ENCODE data around the gene BUD23.

BUD23 gene

DNA sequence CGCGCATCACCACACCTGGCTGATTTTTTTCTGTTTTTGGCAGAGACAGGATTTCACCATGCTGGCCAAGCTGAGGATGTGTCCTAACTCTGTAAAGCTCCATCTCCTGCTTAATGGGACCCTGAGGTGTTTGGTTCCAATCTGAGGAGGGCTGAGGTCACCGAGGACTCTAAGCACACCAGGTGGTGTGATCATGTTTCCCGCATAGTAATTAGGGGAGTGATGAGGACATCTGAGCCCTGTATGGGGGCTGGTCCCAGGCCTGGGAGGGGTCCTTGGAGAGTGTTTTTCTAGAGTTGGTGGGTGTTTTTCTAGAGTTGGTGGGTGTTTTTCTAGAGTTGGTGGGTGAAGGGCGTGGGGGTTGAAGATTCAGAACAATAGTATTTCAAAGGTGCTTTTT is 58.2 kb downstream of the BUD23 start:
- TF ChIP-seq, protein P1, sequence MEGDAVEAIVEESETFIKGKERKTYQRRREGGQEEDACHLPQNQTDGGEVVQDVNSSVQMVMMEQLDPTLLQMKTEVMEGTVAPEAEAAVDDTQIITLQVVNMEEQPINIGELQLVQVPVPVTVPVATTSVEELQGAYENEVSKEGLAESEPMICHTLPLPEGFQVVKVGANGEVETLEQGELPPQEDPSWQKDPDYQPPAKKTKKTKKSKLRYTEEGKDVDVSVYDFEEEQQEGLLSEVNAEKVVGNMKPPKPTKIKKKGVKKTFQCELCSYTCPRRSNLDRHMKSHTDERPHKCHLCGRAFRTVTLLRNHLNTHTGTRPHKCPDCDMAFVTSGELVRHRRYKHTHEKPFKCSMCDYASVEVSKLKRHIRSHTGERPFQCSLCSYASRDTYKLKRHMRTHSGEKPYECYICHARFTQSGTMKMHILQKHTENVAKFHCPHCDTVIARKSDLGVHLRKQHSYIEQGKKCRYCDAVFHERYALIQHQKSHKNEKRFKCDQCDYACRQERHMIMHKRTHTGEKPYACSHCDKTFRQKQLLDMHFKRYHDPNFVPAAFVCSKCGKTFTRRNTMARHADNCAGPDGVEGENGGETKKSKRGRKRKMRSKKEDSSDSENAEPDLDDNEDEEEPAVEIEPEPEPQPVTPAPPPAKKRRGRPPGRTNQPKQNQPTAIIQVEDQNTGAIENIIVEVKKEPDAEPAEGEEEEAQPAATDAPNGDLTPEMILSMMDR (conservative IDR thresholded peaks at IDR 0.05; ENCODE audit: control insufficient read depth, insufficient read depth, low read depth, low read length) = no peak
- H3K4me3 ChIP-seq (ENCODE audit: control insufficient read depth, low read depth, low read length) = no peak overlapping the region
- no peak for DNase-seq (ENCODE audit: low read depth)

DNA sequence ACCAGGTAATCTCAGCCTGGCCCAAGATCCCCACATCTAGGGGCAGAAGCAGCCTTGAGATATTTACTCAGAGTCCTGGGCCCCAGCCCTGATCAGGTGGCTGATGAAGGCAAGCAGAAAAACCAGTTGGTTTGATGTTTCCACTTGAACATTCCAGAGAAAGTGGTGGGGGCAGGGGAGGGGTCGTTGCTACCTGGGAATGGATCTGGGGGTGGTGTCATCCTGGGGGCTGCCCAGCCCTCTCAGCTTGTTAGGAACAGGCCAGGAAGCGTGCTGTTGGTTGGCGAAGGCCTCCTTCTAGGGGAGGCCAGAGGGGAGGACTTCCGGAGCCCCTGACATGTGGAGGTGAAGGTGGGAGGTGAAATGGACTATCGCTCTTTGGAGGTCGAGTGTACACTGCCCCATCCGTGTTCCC is 58.9 kb downstream of the BUD23 start:
- no peak for DNase-seq (ENCODE audit: low read depth)
- H3K4me3 ChIP-seq (ENCODE audit: control insufficient read depth, low read depth, low read length) = no peak overlapping the region
- TF ChIP-seq, protein P1 (conservative IDR thresholded peaks at IDR 0.05; ENCODE audit: control insufficient read depth, insufficient read depth, low read depth, low read length) = no peak

DNA sequence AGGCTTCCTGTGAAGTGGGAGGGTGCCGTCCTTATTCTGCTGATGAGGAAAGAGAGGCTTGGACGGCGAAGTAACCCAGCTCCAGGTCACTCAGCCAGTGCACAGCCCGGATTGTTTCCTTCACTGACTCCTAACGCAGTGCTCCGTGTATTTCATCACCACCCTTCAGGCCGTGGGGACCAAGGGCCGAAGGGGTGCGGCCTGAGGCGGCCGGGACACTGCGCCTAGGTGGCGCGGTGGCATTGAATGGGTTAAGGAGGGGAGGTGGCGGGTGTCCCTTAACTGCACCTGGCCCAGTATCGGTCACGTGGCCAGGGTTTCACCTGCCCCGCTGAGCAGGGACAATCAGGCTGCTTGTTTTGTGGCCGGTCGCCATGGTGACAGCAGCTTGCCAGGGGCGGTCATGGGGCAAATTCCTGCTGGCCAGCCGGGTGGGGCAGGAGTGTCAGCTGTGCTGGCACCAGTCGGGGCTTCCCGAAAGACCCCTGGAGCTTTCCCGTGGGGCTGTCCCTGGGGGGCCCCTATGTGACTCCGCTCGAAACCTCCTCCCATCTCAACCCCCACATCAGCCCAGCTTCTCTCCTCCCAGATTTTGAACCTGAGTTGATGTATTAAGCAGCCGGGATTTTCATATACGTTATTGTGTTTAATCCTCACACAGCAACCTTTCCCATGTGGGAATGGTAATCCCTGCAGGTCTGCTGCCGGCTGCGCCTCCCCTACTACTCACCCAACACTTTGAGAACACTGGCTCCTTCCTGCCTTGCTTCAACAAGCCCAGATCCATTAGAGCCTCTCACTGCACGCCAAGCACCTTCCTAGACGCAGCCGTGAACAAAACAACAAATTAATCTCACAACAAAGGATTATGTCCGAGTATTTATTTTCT is 59.6 kb downstream of the BUD23 start:
- no peak for DNase-seq (ENCODE audit: low read depth)
- TF ChIP-seq, protein P1 (conservative IDR thresholded peaks at IDR 0.05; ENCODE audit: control insufficient read depth, insufficient read depth, low read depth, low read length) = no peak

DNA sequence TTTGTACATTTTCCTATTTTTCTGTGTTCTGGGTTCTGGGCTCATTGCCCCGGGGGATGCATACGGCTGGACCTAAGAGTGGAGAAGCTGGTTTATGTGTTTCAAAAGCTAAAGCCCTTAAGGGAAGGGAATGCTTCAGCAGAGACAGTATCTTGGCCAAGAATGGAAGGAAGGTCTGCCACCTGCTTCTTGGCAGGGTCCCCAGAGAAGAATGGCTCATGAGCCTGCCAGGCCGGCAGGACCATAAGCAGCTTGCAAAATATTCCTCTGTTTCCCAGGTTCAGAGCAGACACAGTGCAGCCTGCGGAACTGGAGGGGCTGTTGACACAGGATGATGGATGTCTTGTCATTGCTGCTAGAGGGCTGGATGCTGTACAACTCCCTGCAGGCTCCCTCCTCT is 63.0 kb downstream of the BUD23 start:
- no peak for DNase-seq (ENCODE audit: low read depth)
- TF ChIP-seq, protein P1 (conservative IDR thresholded peaks at IDR 0.05; ENCODE audit: control insufficient read depth, insufficient read depth, low read depth, low read length) = no peak
- no peak overlapping the region for H3K4me3 ChIP-seq (ENCODE audit: control insufficient read depth, low read depth, low read length)

More for the DNA sequence above, 59.6 kb downstream of the BUD23 start:
- H3K4me3 ChIP-seq (ENCODE audit: control insufficient read depth, low read depth, low read length) = no peak overlapping the region

Measured in fibroblast of mammary gland (primary cell).